Liver (tissue), 9 donors: Measurements from ENCODE around the gene LRMDA. TPM values are rescaled to one million over a fixed set of nuclear protein-coding genes. Genes with fewer than 3 reads are reported as not detected.

Experiments
- DNase-seq: peaks from one replicate; pipeline ENCODE4 v3.0.0-alpha.2; 2017; ENCODE audit warnings: low spot score
- H3K27ac ChIP-seq, 2 donors: one replicate each; pipeline ENCODE4 v1.7.0; 2013; ENCODE audit warnings: inconsistent platforms in 2 of 2, low read length in 2 of 2, control low read depth in 1 of 2, low read depth in 1 of 2, mild to moderate bottlenecking in 1 of 2
- H3K27me3 ChIP-seq, 4 donors: one replicate each; pipeline versions ENCODE4 v1.6.1 to v1.7.0; 2013; ENCODE audit warnings: low read length in 3 of 4, inconsistent platforms in 1 of 4, mild to moderate bottlenecking in 1 of 4, moderate library complexity in 1 of 4; ENCODE audit not compliant: control insufficient read depth in 4 of 4, insufficient read depth in 4 of 4
- H3K36me3 ChIP-seq, 4 donors: one replicate each; pipeline versions ENCODE4 v1.6.1 to v1.7.0; 2013; ENCODE audit warnings: low read length in 3 of 4, mild to moderate bottlenecking in 3 of 4, low read depth in 1 of 4, moderate library complexity in 1 of 4; ENCODE audit not compliant: control insufficient read depth in 4 of 4, insufficient read depth in 3 of 4
- H3K4me1 ChIP-seq, 4 donors: one replicate each; pipeline versions ENCODE4 v1.6.1 to v1.7.0; 2013; ENCODE audit warnings: low read length in 3 of 4, mild to moderate bottlenecking in 3 of 4, moderate library complexity in 1 of 4; ENCODE audit not compliant: control insufficient read depth in 4 of 4, insufficient read depth in 4 of 4
- H3K4me3 ChIP-seq, 3 donors: one replicate each; pipeline versions ENCODE4 v1.6.1 to v1.7.0; 2013; ENCODE audit warnings: low read length in 3 of 3, control low read depth in 1 of 3, low read depth in 1 of 3, mild to moderate bottlenecking in 1 of 3
- H3K9ac ChIP-seq, 2 donors: one replicate each; pipeline ENCODE4 v1.7.0; 2013; ENCODE audit warnings: low read length in 2 of 2, mild to moderate bottlenecking in 2 of 2, moderate library complexity in 2 of 2, control low read depth in 1 of 2, low read depth in 1 of 2
- H3K9me3 ChIP-seq, 4 donors: one replicate each; pipeline versions ENCODE4 v1.6.1 to v1.7.0; 2013; ENCODE audit warnings: low read length in 3 of 4; ENCODE audit not compliant: control insufficient read depth in 4 of 4
- ATF3 ChIP-seq: IDR thresholded peaks from 2 replicates; pipeline ENCODE4 v1.6.1; 2016; ENCODE audit warnings: antibody characterized with exemption
- CTCF ChIP-seq: fragments of 150-350 bp; IDR thresholded peaks from 2 replicates; pipeline ENCODE4 v1.5.1; 2017; ENCODE audit warnings: improper control_type of control experiment, low read depth, low read length; ENCODE audit not compliant: missing input control
- EGR1 ChIP-seq, 2 donors: IDR thresholded peaks; 2 replicates each; pipeline ENCODE4 v1.6.1; 2016 to 2018; ENCODE audit warnings: antibody characterized with exemption in 2 of 2, low read depth in 2 of 2
- FOXA1 ChIP-seq: IDR thresholded peaks from 2 replicates; pipeline ENCODE4 v1.6.1; 2016; ENCODE audit warnings: antibody characterized with exemption
- FOXA2 ChIP-seq: IDR thresholded peaks from 2 replicates; pipeline ENCODE4 v1.6.1; 2016; ENCODE audit warnings: antibody characterized with exemption
- HNF4A ChIP-seq, 2 donors: conservative IDR thresholded peaks; 2 replicates each; pipeline ENCODE4 v1.6.1; 2016; ENCODE audit warnings: antibody characterized with exemption in 2 of 2, mild to moderate bottlenecking in 2 of 2
- MAX ChIP-seq: IDR thresholded peaks from 2 replicates; pipeline ENCODE4 v1.6.1; 2016; ENCODE audit warnings: antibody characterized with exemption
- NR2F2 ChIP-seq: IDR thresholded peaks from 2 replicates; pipeline ENCODE4 v1.6.1; 2016; ENCODE audit warnings: antibody characterized with exemption
- RAD21 ChIP-seq, 2 donors: IDR thresholded peaks; 2 replicates each; pipeline ENCODE4 v1.6.1; 2016; ENCODE audit warnings: antibody characterized with exemption in 2 of 2, mild to moderate bottlenecking in 2 of 2
- REST ChIP-seq: IDR thresholded peaks from 2 replicates; pipeline ENCODE4 v1.6.1; 2016; ENCODE audit warnings: antibody characterized with exemption, mild to moderate bottlenecking
- RXRA ChIP-seq, 2 donors: IDR thresholded peaks; 2 replicates each; pipeline ENCODE4 v1.6.1; 2017 to 2018; ENCODE audit warnings: antibody characterized with exemption in 2 of 2, mild to moderate bottlenecking in 1 of 2
- TAF1 ChIP-seq: conservative IDR thresholded peaks from 2 replicates; pipeline ENCODE4 v1.6.1; 2016; ENCODE audit warnings: antibody characterized with exemption, mild to moderate bottlenecking
- YY1 ChIP-seq: IDR thresholded peaks from 2 replicates; pipeline ENCODE4 v1.6.1; 2016; ENCODE audit warnings: antibody characterized with exemption, mild to moderate bottlenecking
- ZBTB33 ChIP-seq: IDR thresholded peaks from 2 replicates; pipeline ENCODE4 v1.6.1; 2016; ENCODE audit warnings: antibody characterized with exemption
- WGBS: extraction: QIAGEN DNeasy Blood & Tissue Kit; methylation state at CpG from one replicate; pipeline ENCODE4 v1.1.7; 2013; 5-methylcytosine and 5-hydroxymethylcytosine counted together
- polyA plus RNA-seq, 2 donors: library from polyadenylated mRNA; stranded (reverse) in 1 of 2; unstranded in 1 of 2; fragments of 200-250 nt in 1 of 2; fragments of >200 nt in 1 of 2; fragmentation: Nextera tagmentation in 1 of 2; extraction: Ambion mirVana in 1 of 2; gene quantifications; one replicate each; pipeline versions ENCODE4 v1.2.1 to v1.2.3, GENCODE V29; 2013 to 2015
- total RNA-seq, 2 donors: library from RNA; depleted of rRNA; stranded (reverse); fragments of >200 nt; gene quantifications; one replicate each; pipeline ENCODE4 v1.2.3, GENCODE V29; 2014
- donor health status: healthy.
- donor health status: healthy.
- donor health status: healthy.
- donor health status: healthy.
- donor health status: healthy.

The LRMDA gene
- total and polyA plus RNA-seq, 4 donors: 7.9 to 15.8 (median 11.3) TPM

GRCh38 chr10:75394221-75394620 lies 37.2 kb upstream of the LRMDA start:
- WGBS: 94% methylated on average over 7 of the region's 7 CpGs
- TF ChIP-seq EGR1 (IDR thresholded peaks at IDR 0.05; ENCODE audit: low read depth in 2 of 2): no peak
- TF ChIP-seq TAF1: no peak
- no peak for TF ChIP-seq ZBTB33
- Histone ChIP-seq H3K9ac (no peak overlapping the region), H3K27ac (no peak overlapping the region), H3K27me3 (no peaks in the 10 kb centered on the region), H3K36me3 (no peaks in the 10 kb centered on the region), H3K4me1 (peaks cover 0 to 15% (median 11%) of the 10 kb centered on the region in 4 donors), H3K4me3 (no peak overlapping the region), H3K9me3 (no peaks in the 10 kb centered on the region)
- no peak for DNase-seq

GRCh38 chr10:75395066-75395931 lies 36.1 kb upstream of the LRMDA start:
- 25% methylated on average over 64 of the region's 64 CpGs for WGBS
- H3K27me3 ChIP-seq: no peaks in the 10 kb centered on the region
- DNase-seq: peak; percentile 59
- H3K36me3 ChIP-seq: no peaks in the 10 kb centered on the region
- H3K27ac ChIP-seq: no peak overlapping the region
- no peaks in the 10 kb centered on the region for H3K9me3 ChIP-seq
- no peak overlapping the region for H3K9ac ChIP-seq
- H3K4me1 ChIP-seq: peaks cover 2 to 21% (median 15%) of the 10 kb centered on the region in 4 donors
- peak overlapping the region; percentile 2 to 71 (median 67) for H3K4me3 ChIP-seq
- TF ChIP-seq HNF4A (conservative IDR thresholded peaks at IDR 0.05): no peak
- no peak for TF ChIP-seq MAX
- no peak for TF ChIP-seq TAF1
- TF ChIP-seq ZBTB33: no peak
- TF ChIP-seq FOXA1: no peak
- no peak for TF ChIP-seq NR2F2
- no peak for TF ChIP-seq EGR1 (IDR thresholded peaks at IDR 0.05; ENCODE audit: low read depth in 2 of 2)
- peak; percentile 67 for TF ChIP-seq CTCF
- TF ChIP-seq ATF3: no peak
- no peak for TF ChIP-seq RXRA (IDR thresholded peaks at IDR 0.05)
- no peak for TF ChIP-seq FOXA2
- TF ChIP-seq RAD21 (IDR thresholded peaks at IDR 0.05): peak; percentile 39 to 65
- no peak for TF ChIP-seq REST
- no peak for TF ChIP-seq YY1
